Measurements from ENCODE around the gene LEMD1.

LEMD1 gene

GRCh38 chr1:205335692-205336091, 86.2 kb downstream of the LEMD1 start:
- in situ Hi-C loops (cut with MboI; ENCODE audit: low sequenced_read_pairs): no loop called here

DNA sequence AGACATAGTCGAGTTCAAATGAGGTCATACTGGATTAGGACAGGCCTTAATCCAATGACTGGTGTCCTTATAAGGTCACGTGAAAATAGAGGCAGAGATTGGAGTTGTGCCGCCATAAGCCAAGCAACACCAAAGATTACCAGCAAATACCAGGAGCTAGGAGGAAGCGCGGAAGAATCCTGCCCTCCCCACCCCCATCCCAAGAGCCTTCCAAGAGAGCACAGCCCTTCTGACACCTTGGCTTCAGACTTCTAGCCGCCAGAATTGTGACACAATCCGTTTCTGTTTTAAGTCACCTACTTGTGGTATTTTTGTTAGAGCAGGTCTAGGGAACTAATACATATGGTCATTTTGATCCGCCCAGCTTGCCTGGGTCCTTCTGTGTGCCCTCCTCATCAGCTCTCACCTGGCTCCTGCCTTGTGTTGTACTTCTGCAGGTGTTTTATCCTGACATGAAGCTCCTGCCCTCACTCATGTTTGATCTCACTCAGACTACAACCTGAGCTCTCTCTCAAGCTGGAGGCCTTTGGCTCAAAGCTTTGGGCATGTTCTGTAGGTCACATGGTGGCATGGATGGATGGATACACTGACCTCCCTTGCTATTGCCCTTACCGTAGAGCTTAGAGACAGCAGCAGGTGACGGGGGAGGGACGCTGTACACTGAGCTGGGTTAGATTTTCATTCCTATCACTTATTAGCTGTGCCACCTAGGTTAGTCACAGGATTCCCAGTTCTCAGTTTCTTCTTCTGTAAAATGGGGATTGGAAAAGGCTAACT, 89.7 kb downstream of the LEMD1 start:
- in situ Hi-C loops (cut with MboI; ENCODE audit: low sequenced_read_pairs): no loop called here

Data from hTERT RPE-1 (cell line).